Transverse colon (tissue), 4 donors: Measurements from ENCODE around the gene SLC12A3. TPM values are rescaled to one million over a fixed set of nuclear protein-coding genes. Genes with fewer than 3 reads are reported as not detected.
A peak's percentile ranks its signal among the peaks of the same experiment; 100 is the strongest.

Experiments
- DNase-seq: peaks from one replicate; pipeline ENCODE4 v3.0.0-alpha.2; 2019
- H3K27ac ChIP-seq, 4 donors: fragments of 200-600 bp; sonication (generic); 2 replicates each; pipeline ENCODE4 v1.5.1; 2016 to 2018; ENCODE audit warnings: inconsistent platforms in 4 of 4
- H3K27me3 ChIP-seq: fragments of 200-600 bp; sonication (generic); 2 replicates; pipeline ENCODE4 v1.5.1; 2017; ENCODE audit warnings: inconsistent platforms
- H3K36me3 ChIP-seq, 4 donors: fragments of 200-600 bp; sonication (generic); 2 replicates each; pipeline ENCODE4 v1.5.1; 2017 to 2019; ENCODE audit warnings: inconsistent platforms in 4 of 4
- H3K4me1 ChIP-seq, 4 donors: fragments of 200-600 bp; sonication (generic); 2 replicates each; pipeline ENCODE4 v1.5.1; 2017 to 2020; ENCODE audit warnings: inconsistent platforms in 4 of 4
- H3K4me3 ChIP-seq, 4 donors: fragments of 200-600 bp; sonication (generic); 1 replicate in 1 of 4; 2 replicates in 3 of 4; pipeline versions ENCODE4 v1.5.1 to v1.6.1; 2017 to 2019; ENCODE audit warnings: inconsistent platforms in 4 of 4
- H3K9me3 ChIP-seq, 2 donors: fragments of 200-600 bp; sonication (generic); 2 replicates each; pipeline ENCODE4 v1.5.1; 2017 to 2019; ENCODE audit warnings: inconsistent platforms in 2 of 2
- EP300 ChIP-seq: sonication (generic); formaldehyde crosslinking; IDR thresholded peaks from one replicate; pipeline ENCODE4 v1.6.1; 2017; ENCODE audit warnings: antibody characterized with exemption, low read depth
- POLR2A ChIP-seq: fragments of 450-650 bp; IDR thresholded peaks from one replicate; pipeline ENCODE4 v1.6.1; 2016; ENCODE audit warnings: antibody characterized with exemption, mild to moderate bottlenecking, moderate library complexity
- POLR2AphosphoS5 ChIP-seq, 3 donors: sonication (generic); formaldehyde crosslinking; IDR thresholded peaks; one replicate each; pipeline ENCODE4 v1.6.1; 2016; ENCODE audit warnings: antibody characterized with exemption in 3 of 3
- WGBS, 2 donors: methylation state at CpG; one replicate each; pipeline ENCODE4 v1.1.5; 2018; ENCODE audit warnings: low coverage in 1 of 2; 5-methylcytosine and 5-hydroxymethylcytosine counted together
- in situ Hi-C, 4 donors: fragments of 200-750 bp; cut with MboI; loops; one replicate each; pipeline versions ENCODE4 v1.15.0 to v1.15.1; 2017; ENCODE audit warnings: low sequenced_read_pairs in 3 of 4, low pct_ligation_motif_present in 1 of 4, low pct_unique_long_range_greater_than_20kb in 1 of 4
- intact Hi-C: fragments of 100-400 bp; cut with DNase I; formaldehyde crosslinking; loops from one replicate; pipeline ENCODE4 v1.15.1; 2023; ENCODE audit warnings: low total_unique reads
- total RNA-seq, 4 donors: library from RNA; depleted of rRNA; stranded (reverse); fragments of >200 nt; gene quantifications; one replicate each; pipeline ENCODE4 v1.1.0, GENCODE V29; 2016
- TF ChIP-seq, protein P1 (sequence below), 5 experiments: fragments of 200-600 bp in 3 of 5; fragments of 450-650 bp in 2 of 5; sonication (generic) in 3 of 5; IDR thresholded peaks; 1 replicate in 2 of 5; 2 replicates in 3 of 5; pipeline ENCODE4 v1.5.1; 2016 to 2017; ENCODE audit warnings: antibody characterized with exemption in 5 of 5, inconsistent platforms in 3 of 5, mild to moderate bottlenecking in 2 of 5, moderate library complexity in 1 of 5

The SLC12A3 gene
- total RNA-seq, 4 donors from 2014 or later: not detected

DNA sequence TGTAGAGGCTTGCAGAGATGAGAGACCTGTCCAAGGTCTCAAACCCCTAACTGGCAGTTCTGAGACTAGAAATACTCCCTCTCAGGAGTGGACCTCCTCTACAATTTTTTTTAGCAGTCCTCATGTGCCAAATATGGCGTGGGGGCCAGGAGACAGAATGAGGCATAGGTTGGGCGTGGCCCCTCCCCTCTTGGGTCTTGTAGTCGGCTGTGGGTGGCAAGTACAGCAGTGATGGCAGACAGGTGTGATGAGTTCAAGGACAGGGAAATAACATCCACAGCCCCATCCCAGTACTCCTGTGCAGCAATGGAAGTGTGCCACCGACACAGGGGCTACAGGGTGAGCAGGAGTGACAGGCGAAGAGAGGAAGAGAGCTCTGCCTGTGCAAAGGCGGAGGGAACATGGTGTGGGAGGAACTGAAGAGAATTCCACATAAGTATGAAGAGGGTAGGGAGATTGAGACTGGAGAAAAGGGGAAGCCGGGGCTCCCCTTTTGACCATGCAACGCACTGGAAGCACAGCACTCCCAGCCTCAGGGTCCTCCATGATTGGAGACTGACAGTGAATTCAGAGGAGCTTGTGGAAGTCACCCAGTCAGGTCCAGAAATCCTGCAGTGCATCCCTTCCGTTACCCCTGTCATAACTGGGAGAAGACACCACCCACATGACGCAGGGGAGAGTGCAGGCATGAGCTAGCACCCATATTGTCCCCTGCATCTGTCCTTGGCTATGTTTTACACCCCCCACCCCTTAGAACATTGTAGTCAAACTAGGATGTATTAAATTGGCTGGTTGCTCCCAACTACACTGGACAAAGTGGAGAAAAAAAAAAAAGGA lies 82.0 kb downstream of the SLC12A3 start:
- peak; percentile 47 for DNase-seq
- no peaks in the 10 kb centered on the region for H3K27me3 ChIP-seq
- no peak overlapping the region for H3K4me3 ChIP-seq
- in situ Hi-C loops: no loop called here
- 89% methylated on average over 10 of the region's 10 CpGs; no CpG with 5 or more reads in 1 of the 2 donors for WGBS, 2 donors
- peaks cover 0 to 35% (median 16%) of the 10 kb centered on the region in 4 donors for H3K36me3 ChIP-seq
- intact Hi-C loops: no loop called here
- no peaks in the 10 kb centered on the region for H3K4me1 ChIP-seq
- no peak overlapping the region for H3K27ac ChIP-seq
- TF ChIP-seq POLR2AphosphoS5 (IDR thresholded peaks at IDR 0.05) (peak in 1 of 3 donors; percentile 19), EP300 (no peak), POLR2A (peak; percentile 20)
- TF ChIP-seq, protein P1, sequence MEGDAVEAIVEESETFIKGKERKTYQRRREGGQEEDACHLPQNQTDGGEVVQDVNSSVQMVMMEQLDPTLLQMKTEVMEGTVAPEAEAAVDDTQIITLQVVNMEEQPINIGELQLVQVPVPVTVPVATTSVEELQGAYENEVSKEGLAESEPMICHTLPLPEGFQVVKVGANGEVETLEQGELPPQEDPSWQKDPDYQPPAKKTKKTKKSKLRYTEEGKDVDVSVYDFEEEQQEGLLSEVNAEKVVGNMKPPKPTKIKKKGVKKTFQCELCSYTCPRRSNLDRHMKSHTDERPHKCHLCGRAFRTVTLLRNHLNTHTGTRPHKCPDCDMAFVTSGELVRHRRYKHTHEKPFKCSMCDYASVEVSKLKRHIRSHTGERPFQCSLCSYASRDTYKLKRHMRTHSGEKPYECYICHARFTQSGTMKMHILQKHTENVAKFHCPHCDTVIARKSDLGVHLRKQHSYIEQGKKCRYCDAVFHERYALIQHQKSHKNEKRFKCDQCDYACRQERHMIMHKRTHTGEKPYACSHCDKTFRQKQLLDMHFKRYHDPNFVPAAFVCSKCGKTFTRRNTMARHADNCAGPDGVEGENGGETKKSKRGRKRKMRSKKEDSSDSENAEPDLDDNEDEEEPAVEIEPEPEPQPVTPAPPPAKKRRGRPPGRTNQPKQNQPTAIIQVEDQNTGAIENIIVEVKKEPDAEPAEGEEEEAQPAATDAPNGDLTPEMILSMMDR (IDR thresholded peaks at IDR 0.05): no peak
- H3K9me3 ChIP-seq: no peaks in the 10 kb centered on the region

DNA sequence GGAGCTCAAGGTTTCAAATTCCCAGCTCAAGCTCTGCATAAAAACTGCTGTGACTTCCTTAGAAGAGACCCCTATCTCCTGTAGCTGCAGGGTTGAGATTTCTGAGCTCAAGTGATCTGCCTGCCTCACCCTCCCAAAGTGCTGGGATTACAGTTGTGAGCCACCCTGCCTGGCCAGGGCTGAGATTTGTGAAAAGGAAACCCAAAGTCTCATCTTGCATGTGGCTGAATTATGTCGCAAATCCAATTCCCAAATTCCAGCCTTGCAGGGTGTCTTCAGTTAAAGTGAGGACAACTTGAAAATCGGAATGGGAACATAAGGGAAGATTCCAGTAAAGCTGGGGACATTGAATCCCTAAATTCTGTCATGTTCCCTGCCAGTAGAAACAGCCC lies 82.6 kb downstream of the SLC12A3 start:
- in situ Hi-C loops: no loop called here
- peaks cover 0 to 29% (median 13%) of the 10 kb centered on the region in 4 donors for H3K36me3 ChIP-seq
- H3K27me3 ChIP-seq: no peaks in the 10 kb centered on the region
- no peaks in the 10 kb centered on the region for H3K4me1 ChIP-seq
- H3K27ac ChIP-seq: no peak overlapping the region
- TF ChIP-seq POLR2AphosphoS5 (IDR thresholded peaks at IDR 0.05) (peak in 1 of 3 donors; percentile 7), EP300 (no peak)
- no peak overlapping the region for H3K4me3 ChIP-seq
- WGBS, 2 donors: 90 to 98% methylated on average over 1 to 2 of the region's 2 CpGs
- no peak for DNase-seq
- no peaks in the 10 kb centered on the region for H3K9me3 ChIP-seq
- intact Hi-C loops: no loop called here

DNA sequence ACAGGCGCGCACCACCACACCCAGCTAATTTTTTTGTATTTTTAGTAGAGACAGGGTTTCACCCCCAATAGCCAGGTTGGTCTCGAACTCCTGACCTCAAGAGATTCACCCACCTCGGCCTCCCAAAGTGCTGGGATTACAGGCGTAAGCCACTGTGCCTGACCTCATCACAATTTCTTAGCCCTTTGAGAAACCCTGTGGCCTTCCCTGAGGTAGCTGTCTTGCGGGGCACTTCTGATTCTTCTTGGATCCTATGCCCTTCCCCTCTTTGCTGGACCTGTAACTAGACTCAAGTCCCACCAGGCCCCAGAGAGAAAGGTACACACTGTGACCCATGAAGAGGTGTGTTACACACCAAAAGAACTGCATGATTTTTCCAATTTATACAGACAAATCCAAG lies 83.2 kb downstream of the SLC12A3 start:
- no peaks in the 10 kb centered on the region for H3K9me3 ChIP-seq
- H3K4me3 ChIP-seq: no peak overlapping the region
- 95 to 100% methylated on average over 3 to 6 of the region's 6 CpGs for WGBS, 2 donors
- peaks cover 0 to 23% (median 10%) of the 10 kb centered on the region in 4 donors for H3K36me3 ChIP-seq
- intact Hi-C loops: no loop called here
- no peak for DNase-seq
- no peak for TF ChIP-seq POLR2AphosphoS5 (IDR thresholded peaks at IDR 0.05)
- no peak for TF ChIP-seq EP300
- no peak for TF ChIP-seq POLR2A
- TF ChIP-seq, protein P1 (IDR thresholded peaks at IDR 0.05): no peak
- H3K27ac ChIP-seq: no peak overlapping the region
- in situ Hi-C loops: no loop called here
- H3K27me3 ChIP-seq: no peaks in the 10 kb centered on the region
- no peaks in the 10 kb centered on the region for H3K4me1 ChIP-seq

DNA sequence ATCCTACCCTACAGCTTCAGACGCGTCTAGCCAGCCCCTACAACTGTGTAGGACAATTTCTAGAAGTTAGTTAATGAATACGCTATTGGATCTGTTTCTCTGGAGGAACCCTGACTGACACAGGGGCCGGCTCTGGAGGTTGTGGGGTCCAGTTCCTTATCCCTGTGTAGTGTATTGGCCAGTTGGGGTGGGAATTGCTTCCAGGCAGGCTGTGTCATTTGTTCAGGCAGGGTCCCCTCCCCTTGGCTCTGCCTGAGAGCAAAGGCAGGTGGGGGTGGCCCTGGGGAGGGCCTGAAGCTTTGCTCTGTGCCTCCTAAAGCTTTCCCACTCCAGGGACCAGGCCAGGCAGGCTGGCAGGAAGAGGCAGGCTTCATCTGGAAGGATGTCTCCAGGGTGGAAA lies 85.0 kb downstream of the SLC12A3 start:
- intact Hi-C loops (no loop called here), in situ Hi-C loops (loop anchor here in 3 of 4 donors (5.0 to 25.0 kb wide), 3 partner anchors 83 to 212 kb away; partner anchors contain the start of gene SLC12A3 (in 3 of the 3))
- WGBS, 2 donors: 87% methylated on average over 4 of the region's 4 CpGs; no CpG with 5 or more reads in 1 of the 2 donors

DNA sequence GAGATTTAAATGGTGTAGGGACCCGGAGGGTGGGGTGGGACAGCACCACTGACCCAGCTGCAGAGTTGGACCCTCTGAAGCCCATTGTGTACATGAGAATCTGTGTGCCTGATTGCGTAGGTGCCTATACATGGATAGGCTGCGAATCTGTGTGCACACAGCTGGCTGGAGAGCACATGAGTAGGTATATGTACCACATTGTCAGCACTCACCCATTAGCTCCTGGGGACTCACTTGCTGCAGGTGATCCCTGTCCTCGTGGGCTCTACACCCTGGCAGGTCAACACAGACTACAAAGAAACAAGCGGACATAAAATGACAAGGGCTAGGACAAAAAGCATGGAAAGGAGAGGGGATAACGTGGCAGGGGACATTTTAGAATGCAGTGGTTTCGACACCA lies 85.4 kb downstream of the SLC12A3 start:
- 79 to 87% methylated on average over 5 to 7 of the region's 7 CpGs for WGBS, 2 donors
- H3K27ac ChIP-seq: no peak overlapping the region
- no peaks in the 10 kb centered on the region for H3K4me1 ChIP-seq
- no peak for TF ChIP-seq POLR2A
- TF ChIP-seq, protein P1 (IDR thresholded peaks at IDR 0.05): no peak
- TF ChIP-seq EP300: no peak
- TF ChIP-seq POLR2AphosphoS5 (IDR thresholded peaks at IDR 0.05): no peak
- H3K4me3 ChIP-seq: no peak overlapping the region
- DNase-seq: no peak
- no peaks in the 10 kb centered on the region for H3K9me3 ChIP-seq
- intact Hi-C loops (no loop called here), in situ Hi-C loops (loop anchor here in 3 of 4 donors (5.0 to 25.0 kb wide), 3 partner anchors 83 to 212 kb away; partner anchors contain the start of gene SLC12A3 (in 3 of the 3))
- H3K36me3 ChIP-seq: peaks cover 0 to under 1% (median 0%) of the 10 kb centered on the region in 4 donors
- H3K27me3 ChIP-seq: no peaks in the 10 kb centered on the region

More for the DNA sequence above, 85.0 kb downstream of the SLC12A3 start:
- H3K4me1 ChIP-seq: no peaks in the 10 kb centered on the region
- TF ChIP-seq EP300: no peak
- TF ChIP-seq POLR2A: no peak
- no peaks in the 10 kb centered on the region for H3K27me3 ChIP-seq
- no peaks in the 10 kb centered on the region for H3K9me3 ChIP-seq
- peaks cover 0 to 5% (median 1%) of the 10 kb centered on the region in 4 donors for H3K36me3 ChIP-seq
- H3K4me3 ChIP-seq: no peak overlapping the region
- no peak for DNase-seq
- no peak overlapping the region for H3K27ac ChIP-seq
